Ovary (tissue), 3 donors: Measurements from ENCODE around the gene FBXL13.

Experiments used
- CTCF ChIP-seq, 3 donors: fragments of 450-650 bp in 2 of 3; fragments of 200-600 bp in 1 of 3; IDR thresholded peaks; one replicate each; pipeline versions ENCODE4 v1.5.1 to v1.8.0; 2016 to 2022; ENCODE audit warnings: antibody characterized with exemption in 3 of 3, mild to moderate bottlenecking in 1 of 3
- EP300 ChIP-seq: sonication (generic); formaldehyde crosslinking; IDR thresholded peaks from one replicate; pipeline ENCODE4 v1.6.1; 2017; ENCODE audit warnings: antibody characterized with exemption
- donor health status: DM: no; HTN: no; CAD: no.

GRCh38 chr7:103116991-103117390 lies 42.4 kb upstream of the FBXL13 start:
- TF ChIP-seq CTCF (IDR thresholded peaks at IDR 0.05) (no peak), EP300 (no peak)
